Endothelial cell of umbilical vein (primary cell): ENCODE results near the gene CDRT15. TPM values are rescaled to one million over a fixed set of nuclear protein-coding genes. Genes with fewer than 3 reads are reported as not detected.

Source experiments
- BruUV-seq: library from RNA; stranded (reverse); fragments of 400-500 nt; replicated peaks from 2 replicates; lab custom pipeline; 2021; lab: Mats Ljungman, UMichigan
- CTCF ChIA-PET: fragments of 300-600, 350-600 bp; sonication (Branson Sonifier 250); formaldehyde crosslinking; loops from one replicate; lab custom pipeline; 2021; ENCODE audit warnings: antibody characterized with exemption, inconsistent platforms; lab: Charles Lee
- POLR2A ChIA-PET: fragments of 300-600, 350-600 bp; sonication (Branson Sonifier 250); formaldehyde crosslinking; loops from one replicate; lab custom pipeline; 2021; ENCODE audit warnings: antibody characterized with exemption, inconsistent platforms; lab: Charles Lee
- DNase-seq: peaks from one replicate; pipeline ENCODE4 v3.0.0-alpha.2; 2011; ENCODE audit warnings: low read depth, low spot score
- FAIRE-seq: peaks from 2 replicates; lab custom pipeline; 2011; peaks lifted over from hg19 to GRCh38; lab: Jason Lieb, UNC
- H2AFZ ChIP-seq: 2 replicates; pipeline ENCODE4 v1.6.0; 2012; ENCODE audit warnings: low read depth, low read length, control low read depth, inconsistent platforms
- H3K27ac ChIP-seq: 2 replicates; pipeline ENCODE4 v1.5.1; 2011; ENCODE audit warnings: low read depth, mild to moderate bottlenecking, control low read depth, low read length, moderate library complexity; ENCODE audit not compliant: insufficient read depth
- H3K27me3 ChIP-seq, 2 experiments: 2 replicates each; pipeline versions ENCODE4 v1.6.0 to v1.6.1; 2011; ENCODE audit warnings: low read length in 2 of 2, mixed read lengths in 1 of 2; ENCODE audit not compliant: control insufficient read depth in 2 of 2, insufficient read depth in 2 of 2
- H3K36me3 ChIP-seq, 2 experiments: 2 replicates in 1 of 2; 3 replicates in 1 of 2; pipeline ENCODE4 v1.5.1; 2011; ENCODE audit warnings: low read length in 2 of 2, mild to moderate bottlenecking in 1 of 2, moderate library complexity in 1 of 2; ENCODE audit not compliant: control insufficient read depth in 2 of 2, insufficient read depth in 2 of 2; ENCODE audit errors: extremely low read depth in 1 of 2
- H3K4me1 ChIP-seq: 3 replicates; pipeline ENCODE4 v1.5.1; 2011; ENCODE audit warnings: mild to moderate bottlenecking, low read length; ENCODE audit not compliant: control insufficient read depth, insufficient read depth; ENCODE audit errors: extremely low read depth
- H3K4me2 ChIP-seq: 2 replicates; pipeline ENCODE4 v1.6.1; 2011; ENCODE audit warnings: low read length, control low read depth, mixed read lengths; ENCODE audit not compliant: insufficient read depth
- H3K4me3 ChIP-seq, 3 experiments: fragments of 200-600 bp in 1 of 3; sonication (generic), shearing (Covaris generic) in 1 of 3; replicated peaks in 1 of 3; 2 replicates each; pipeline ENCODE4 v1.5.1; 2011 to 2016; ENCODE audit warnings: control low read depth in 3 of 3, low read length in 3 of 3, mild to moderate bottlenecking in 2 of 3, inconsistent platforms in 1 of 3, low read depth in 1 of 3, moderate library complexity in 1 of 3; ENCODE audit not compliant: insufficient read depth in 1 of 3
- H3K79me2 ChIP-seq: 2 replicates; pipeline ENCODE4 v1.6.0; 2012; ENCODE audit warnings: low read length, inconsistent platforms; ENCODE audit not compliant: control insufficient read depth, insufficient read depth
- H3K9ac ChIP-seq: replicated peaks from 2 replicates; pipeline ENCODE3; 2011; ENCODE audit warnings: low read length, control low read depth; ENCODE audit not compliant: insufficient read depth; ENCODE audit errors: extremely low read depth
- H3K9me1 ChIP-seq: replicated peaks from 3 replicates; pipeline ENCODE4 v1.6.0; 2011; ENCODE audit warnings: mild to moderate bottlenecking, low read length; ENCODE audit not compliant: control insufficient read depth, insufficient read depth; ENCODE audit errors: extremely low read depth
- H3K9me3 ChIP-seq: replicated peaks from 2 replicates; pipeline ENCODE4 v1.5.1; 2012; ENCODE audit warnings: low read length, inconsistent platforms; ENCODE audit not compliant: control insufficient read depth, insufficient read depth
- H4K20me1 ChIP-seq: replicated peaks from 2 replicates; pipeline ENCODE3; 2011; ENCODE audit warnings: mild to moderate bottlenecking, low read length; ENCODE audit not compliant: control insufficient read depth, insufficient read depth; ENCODE audit errors: extremely low read depth
- EZH2 ChIP-seq: IDR thresholded peaks from 2 replicates; pipeline ENCODE4 v1.6.1; 2012; ENCODE audit warnings: borderline replicate concordance, low read depth, mild to moderate bottlenecking, moderate library complexity, low read length, inconsistent platforms; ENCODE audit not compliant: severe bottlenecking
- FOS ChIP-seq: IDR thresholded peaks from 2 replicates; pipeline ENCODE4 v1.6.1; 2011; ENCODE audit warnings: mild to moderate bottlenecking, low read length, moderate library complexity, borderline replicate concordance; ENCODE audit not compliant: insufficient read depth
- GATA2 ChIP-seq: IDR thresholded peaks from 2 replicates; pipeline ENCODE4 v1.7.0; 2011; ENCODE audit warnings: low read depth, mild to moderate bottlenecking, moderate library complexity, mixed read lengths, low read length; ENCODE audit not compliant: insufficient read length, insufficient read depth
- JUN ChIP-seq: IDR thresholded peaks from 2 replicates; pipeline ENCODE4 v1.6.1; 2011; ENCODE audit warnings: borderline replicate concordance, low read depth; ENCODE audit not compliant: insufficient read length, insufficient read depth
- MYC ChIP-seq: IDR thresholded peaks from one replicate; pipeline ENCODE4 v1.6.1; 2011; ENCODE audit warnings: mild to moderate bottlenecking, low read depth, low read length
- POLR2A ChIP-seq: IDR thresholded peaks from 2 replicates; pipeline ENCODE4 v1.6.1; 2012; ENCODE audit warnings: low read depth, mild to moderate bottlenecking, control low read depth, low read length
- POLR2AphosphoS5 ChIP-seq: IDR thresholded peaks from 2 replicates; pipeline ENCODE4 v1.6.1; 2012; ENCODE audit warnings: low read depth, mild to moderate bottlenecking, control low read depth, low read length, moderate library complexity; ENCODE audit not compliant: insufficient read depth
- dilution Hi-C: fragments of 300-500 bp; cut with MboI; formaldehyde crosslinking; loops from one replicate; pipeline ENCODE4 v1.15.0; 2019; ENCODE audit warnings: low sequenced_read_pairs; ENCODE audit not compliant: extremely low pct_ligation_motif_present
- intact Hi-C: fragments of 100-400 bp; cut with micrococcal nuclease; formaldehyde crosslinking; loops from one replicate; pipeline ENCODE4 v1.10.0; 2022
- polyA plus RNA-seq, 4 experiments: library from polyadenylated mRNA; depleted of rRNA in 3 of 4; stranded (reverse) in 3 of 4; unstranded in 1 of 4; fragments of >200 nt; gene quantifications; 2 replicates each; pipeline versions ENCODE4 v1.2.1 to v1.2.3, GENCODE V29; 2011 to 2012; ENCODE audit warnings: missing spikeins in 1 of 4
- total RNA-seq: library from RNA; stranded (reverse); gene quantifications from 2 replicates; pipeline ENCODE4 v1.2.3, GENCODE V29; 2021
- TF ChIP-seq, protein P1 (sequence below): IDR thresholded peaks from 2 replicates; pipeline ENCODE4 v1.6.1; 2011; ENCODE audit not compliant: insufficient read depth, insufficient read length
- TF ChIP-seq, protein P2 (sequence below), 2 donors: IDR thresholded peaks; 1 replicate in 1 of 2; 2 replicates in 1 of 2; pipeline ENCODE4 v1.5.1; 2011; ENCODE audit warnings: low read length in 2 of 2, mild to moderate bottlenecking in 2 of 2, moderate library complexity in 2 of 2, control low read depth in 1 of 2, inconsistent platforms in 1 of 2, low read depth in 1 of 2; ENCODE audit not compliant: insufficient read depth in 1 of 2; ENCODE audit errors: extremely low read depth in 1 of 2

The CDRT15 gene
- total and polyA plus RNA-seq, 2 donors (not counting 3 experiments of a cell fraction or from before 2014, with no cell fraction given): not detected

DNA sequence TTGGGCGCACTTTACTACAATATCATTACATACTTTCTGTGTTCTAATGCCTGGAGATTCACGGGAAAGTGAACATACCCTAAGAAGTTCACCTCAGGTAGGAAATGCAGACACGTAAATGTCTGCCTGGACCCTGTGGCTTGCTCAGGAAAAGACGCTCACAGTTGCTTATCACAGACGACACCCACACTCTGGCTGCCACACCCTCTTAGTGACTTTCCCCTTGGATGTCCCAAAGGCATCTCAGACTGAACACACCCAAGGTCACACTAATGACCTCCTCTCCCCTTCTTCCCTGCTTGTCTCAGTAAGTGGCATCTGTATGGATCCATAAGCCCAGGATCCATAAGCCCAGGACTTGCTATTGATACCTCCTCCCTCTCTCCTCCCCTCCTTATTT is 32.6 kb downstream of the CDRT15 start:
- no TSS peak for BruUV-seq
- H3K9ac ChIP-seq: no peak overlapping the region
- no peaks in the 10 kb centered on the region for H4K20me1 ChIP-seq
- H3K9me1 ChIP-seq: no peaks in the 10 kb centered on the region
- H3K4me1 ChIP-seq: peaks cover 7% of the 10 kb centered on the region
- no peaks in the 10 kb centered on the region for H3K36me3 ChIP-seq
- POLR2A ChIA-PET: no interaction called here
- no peak overlapping the region for H2AFZ ChIP-seq
- dilution Hi-C loops: no loop called here
- CTCF ChIA-PET: interaction anchor here (1.1 kb wide), 1 partner anchor 8 kb away, joined by 3 read pairs; no protein-coding TSS in a partner anchor
- no peak for TF ChIP-seq EZH2
- TF ChIP-seq POLR2AphosphoS5: no peak
- TF ChIP-seq JUN: no peak
- TF ChIP-seq, protein P1, sequence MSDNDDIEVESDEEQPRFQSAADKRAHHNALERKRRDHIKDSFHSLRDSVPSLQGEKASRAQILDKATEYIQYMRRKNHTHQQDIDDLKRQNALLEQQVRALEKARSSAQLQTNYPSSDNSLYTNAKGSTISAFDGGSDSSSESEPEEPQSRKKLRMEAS: no peak
- TF ChIP-seq FOS: no peak
- TF ChIP-seq GATA2: no peak
- TF ChIP-seq MYC: no peak
- TF ChIP-seq, protein P2, sequence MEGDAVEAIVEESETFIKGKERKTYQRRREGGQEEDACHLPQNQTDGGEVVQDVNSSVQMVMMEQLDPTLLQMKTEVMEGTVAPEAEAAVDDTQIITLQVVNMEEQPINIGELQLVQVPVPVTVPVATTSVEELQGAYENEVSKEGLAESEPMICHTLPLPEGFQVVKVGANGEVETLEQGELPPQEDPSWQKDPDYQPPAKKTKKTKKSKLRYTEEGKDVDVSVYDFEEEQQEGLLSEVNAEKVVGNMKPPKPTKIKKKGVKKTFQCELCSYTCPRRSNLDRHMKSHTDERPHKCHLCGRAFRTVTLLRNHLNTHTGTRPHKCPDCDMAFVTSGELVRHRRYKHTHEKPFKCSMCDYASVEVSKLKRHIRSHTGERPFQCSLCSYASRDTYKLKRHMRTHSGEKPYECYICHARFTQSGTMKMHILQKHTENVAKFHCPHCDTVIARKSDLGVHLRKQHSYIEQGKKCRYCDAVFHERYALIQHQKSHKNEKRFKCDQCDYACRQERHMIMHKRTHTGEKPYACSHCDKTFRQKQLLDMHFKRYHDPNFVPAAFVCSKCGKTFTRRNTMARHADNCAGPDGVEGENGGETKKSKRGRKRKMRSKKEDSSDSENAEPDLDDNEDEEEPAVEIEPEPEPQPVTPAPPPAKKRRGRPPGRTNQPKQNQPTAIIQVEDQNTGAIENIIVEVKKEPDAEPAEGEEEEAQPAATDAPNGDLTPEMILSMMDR (IDR thresholded peaks at IDR 0.05; ENCODE audit: extremely low read depth in 1 of 2, insufficient read depth in 1 of 2, low read depth in 1 of 2, low read length in 2 of 2): no peak
- TF ChIP-seq POLR2A: no peak
- FAIRE-seq (no peak), DNase-seq (no peak)
- no peaks in the 10 kb centered on the region for H3K9me3 ChIP-seq
- H3K79me2 ChIP-seq: no peaks in the 10 kb centered on the region
- no peak overlapping the region for H3K4me2 ChIP-seq
- intact Hi-C loops: no loop called here
- H3K4me3 ChIP-seq: no peak overlapping the region
- H3K27ac ChIP-seq: no peak overlapping the region
- H3K27me3 ChIP-seq: no peaks in the 10 kb centered on the region
